Measurements from ENCODE around the gene STK39.

STK39 gene

DNA sequence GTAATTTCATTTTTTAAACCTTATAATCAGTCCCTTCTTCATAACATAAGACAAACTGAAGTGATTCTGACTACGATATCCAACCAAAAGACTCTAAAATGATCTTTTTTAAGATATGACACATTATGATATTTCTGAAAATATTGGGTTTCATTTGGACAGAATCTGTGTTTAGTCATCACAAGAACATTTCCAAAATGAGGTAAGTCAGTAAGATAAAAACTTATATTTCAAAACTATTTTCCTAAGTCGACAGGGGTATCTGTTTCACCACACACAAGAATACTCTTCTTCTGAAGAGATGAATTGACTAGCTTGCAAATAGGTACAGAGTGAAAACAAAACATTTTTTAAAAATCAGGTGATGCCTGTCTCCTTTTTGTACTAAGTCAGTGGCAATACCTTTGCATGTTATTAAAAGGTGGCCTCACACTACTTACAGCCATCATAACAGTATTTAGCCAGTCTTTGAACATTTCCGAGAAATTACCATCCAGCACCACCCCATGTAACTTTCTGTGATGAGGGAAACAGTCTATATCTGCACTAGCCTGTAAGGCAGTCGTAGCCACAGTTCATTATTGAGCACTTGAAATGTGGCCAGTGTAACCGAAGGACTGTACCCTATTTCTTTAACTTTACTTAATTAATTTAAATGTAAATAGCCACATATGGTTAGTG is 13.5 kb downstream of the STK39 start:
- no peak overlapping the region for H3K4me3 ChIP-seq (ENCODE audit: low read depth, low read length)
- TF ChIP-seq, protein P1, sequence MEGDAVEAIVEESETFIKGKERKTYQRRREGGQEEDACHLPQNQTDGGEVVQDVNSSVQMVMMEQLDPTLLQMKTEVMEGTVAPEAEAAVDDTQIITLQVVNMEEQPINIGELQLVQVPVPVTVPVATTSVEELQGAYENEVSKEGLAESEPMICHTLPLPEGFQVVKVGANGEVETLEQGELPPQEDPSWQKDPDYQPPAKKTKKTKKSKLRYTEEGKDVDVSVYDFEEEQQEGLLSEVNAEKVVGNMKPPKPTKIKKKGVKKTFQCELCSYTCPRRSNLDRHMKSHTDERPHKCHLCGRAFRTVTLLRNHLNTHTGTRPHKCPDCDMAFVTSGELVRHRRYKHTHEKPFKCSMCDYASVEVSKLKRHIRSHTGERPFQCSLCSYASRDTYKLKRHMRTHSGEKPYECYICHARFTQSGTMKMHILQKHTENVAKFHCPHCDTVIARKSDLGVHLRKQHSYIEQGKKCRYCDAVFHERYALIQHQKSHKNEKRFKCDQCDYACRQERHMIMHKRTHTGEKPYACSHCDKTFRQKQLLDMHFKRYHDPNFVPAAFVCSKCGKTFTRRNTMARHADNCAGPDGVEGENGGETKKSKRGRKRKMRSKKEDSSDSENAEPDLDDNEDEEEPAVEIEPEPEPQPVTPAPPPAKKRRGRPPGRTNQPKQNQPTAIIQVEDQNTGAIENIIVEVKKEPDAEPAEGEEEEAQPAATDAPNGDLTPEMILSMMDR (IDR thresholded peaks at IDR 0.05; ENCODE audit: borderline replicate concordance, insufficient read depth, low read depth, low read length), result no peak

DNA sequence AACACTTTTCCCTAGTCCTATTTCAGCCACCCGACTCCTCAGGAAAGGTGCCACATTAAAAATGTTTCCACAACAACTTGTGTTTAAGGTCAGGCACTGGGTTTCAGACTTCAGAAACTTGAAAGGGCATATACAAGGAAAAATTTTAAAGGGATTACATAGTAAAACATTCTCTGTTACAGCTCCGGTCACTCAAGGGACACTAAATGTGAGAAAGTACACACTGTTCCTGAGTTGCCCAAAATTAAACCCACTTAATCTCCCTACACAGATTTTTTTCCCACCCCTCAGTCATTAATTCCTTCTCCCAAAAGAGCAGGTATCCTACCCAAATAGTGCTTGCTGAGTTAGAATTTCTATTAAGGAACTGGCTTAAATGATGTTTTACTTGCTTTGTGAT is 14.2 kb downstream of the STK39 start:
- no peak overlapping the region for H3K4me3 ChIP-seq (ENCODE audit: low read depth, low read length)
- TF ChIP-seq, protein P1 (IDR thresholded peaks at IDR 0.05; ENCODE audit: borderline replicate concordance, insufficient read depth, low read depth, low read length), result no peak

DNA sequence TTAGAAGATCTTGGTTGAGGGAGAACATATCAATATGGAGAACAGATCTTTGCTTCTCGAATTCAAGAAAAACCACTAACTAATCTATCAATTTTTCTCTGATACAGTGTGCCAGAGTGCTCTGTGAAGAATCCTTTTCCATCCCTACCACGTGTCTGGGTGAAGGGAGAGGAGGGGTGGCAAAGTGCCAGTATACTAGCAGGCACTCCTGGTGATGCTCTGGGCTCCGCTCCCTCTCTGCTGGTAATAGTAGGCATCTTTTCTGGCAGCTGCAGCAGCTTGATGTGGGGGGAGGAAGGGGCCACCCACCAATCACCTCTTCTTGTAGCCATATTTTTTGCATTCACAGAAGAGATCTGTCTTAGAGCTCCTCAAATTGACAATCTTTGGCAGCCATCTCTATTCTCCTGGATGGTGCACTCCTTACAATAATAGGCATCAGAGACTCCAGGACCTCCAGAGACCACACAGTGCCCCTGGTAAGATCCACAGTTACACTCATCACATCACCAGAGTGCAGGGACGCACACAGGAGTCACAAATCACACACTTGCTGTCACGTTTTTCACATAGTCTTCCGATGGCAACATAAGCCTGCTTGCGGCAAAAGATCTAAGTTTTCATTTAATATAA is 15.7 kb downstream of the STK39 start:
- H3K4me3 ChIP-seq (ENCODE audit: low read depth, low read length), result no peak overlapping the region
- TF ChIP-seq, protein P1 (IDR thresholded peaks at IDR 0.05; ENCODE audit: borderline replicate concordance, insufficient read depth, low read depth, low read length), result no peak

DNA sequence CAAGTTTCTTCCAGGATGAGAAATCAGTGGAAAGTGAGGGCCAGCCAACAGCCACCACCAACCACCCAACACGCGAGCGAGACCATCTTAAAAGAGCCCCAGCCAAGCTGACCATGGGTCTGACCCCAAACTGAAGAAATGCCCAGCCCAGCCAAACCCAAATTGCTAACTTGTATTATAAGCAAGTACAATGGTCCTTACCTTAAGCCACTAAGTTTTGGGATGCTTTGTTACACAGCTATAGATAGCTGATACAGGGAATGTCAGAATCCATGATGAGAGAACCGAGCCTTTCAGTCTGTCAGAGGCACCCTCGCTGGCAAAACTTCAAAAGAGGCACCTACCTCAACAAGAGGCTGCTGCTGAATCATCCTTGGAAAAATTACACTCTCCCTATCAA is 17.0 kb downstream of the STK39 start:
- H3K4me3 ChIP-seq (ENCODE audit: low read depth, low read length), result no peak overlapping the region
- TF ChIP-seq, protein P1 (IDR thresholded peaks at IDR 0.05; ENCODE audit: borderline replicate concordance, insufficient read depth, low read depth, low read length), result no peak

DNA sequence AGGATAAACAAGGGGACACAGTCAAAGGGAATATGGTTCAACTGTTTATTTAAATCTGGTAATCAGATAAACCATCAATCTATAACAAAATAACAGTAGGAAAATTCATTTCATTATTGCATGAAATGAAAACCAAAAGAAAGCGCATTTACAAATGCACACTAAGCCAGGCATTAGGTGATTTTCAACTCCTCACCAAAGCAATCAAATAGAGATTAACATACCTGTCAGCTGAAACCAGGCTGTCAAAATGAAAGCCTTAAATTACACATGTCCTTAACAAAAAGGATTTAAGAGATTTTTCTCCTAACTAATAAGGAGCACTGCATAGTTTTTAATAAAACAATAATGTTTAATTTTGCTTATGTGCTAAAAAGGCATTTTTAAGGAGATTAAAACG is 23.0 kb downstream of the STK39 start:
- TF ChIP-seq, protein P1 (IDR thresholded peaks at IDR 0.05; ENCODE audit: borderline replicate concordance, insufficient read depth, low read depth, low read length), result no peak
- no peak overlapping the region for H3K4me3 ChIP-seq (ENCODE audit: low read depth, low read length)

DNA sequence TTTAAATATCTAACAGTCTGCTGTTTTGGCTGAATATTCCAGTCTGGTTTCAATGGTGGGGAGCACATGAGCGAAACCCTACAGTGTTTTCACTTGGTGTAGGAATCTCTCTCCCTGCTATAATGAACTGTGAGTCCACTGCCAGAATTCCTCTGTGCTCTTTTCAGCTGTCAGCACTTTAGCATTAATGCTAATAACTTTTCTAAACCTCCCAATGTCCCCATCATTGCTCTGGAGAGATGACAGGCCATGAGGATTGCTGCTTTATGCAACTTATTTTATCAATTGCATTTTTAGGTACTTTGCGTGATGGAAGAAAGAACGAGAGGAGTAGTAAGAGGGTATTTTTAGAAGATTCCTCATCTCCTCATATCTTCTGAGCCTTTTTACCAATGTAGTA is 25.3 kb downstream of the STK39 start:
- TF ChIP-seq, protein P1 (IDR thresholded peaks at IDR 0.05; ENCODE audit: borderline replicate concordance, insufficient read depth, low read depth, low read length), result no peak
- no peak overlapping the region for H3K4me3 ChIP-seq (ENCODE audit: low read depth, low read length)
